KMS-11 (cell line): ENCODE measurements around the gene GRM7.

Experiments used
- H2AFZ ChIP-seq: fragments of 200-600 bp; sonication (generic); 2 replicates; pipeline ENCODE4 v1.6.1; 2016; ENCODE audit warnings: antibody characterized with exemption, mixed run types, low read depth
- H3K27ac ChIP-seq: fragments of 200-600 bp; sonication (generic); 2 replicates; pipeline ENCODE4 v1.6.1; 2016; ENCODE audit warnings: mild to moderate bottlenecking, mixed run types
- H3K27me3 ChIP-seq: fragments of 200-600 bp; sonication (generic); 2 replicates; pipeline ENCODE4 v1.6.1; 2017; ENCODE audit warnings: mild to moderate bottlenecking, low read depth, mixed run types, moderate library complexity; ENCODE audit not compliant: insufficient read depth
- H3K36me3 ChIP-seq: fragments of 200-600 bp; sonication (generic); 2 replicates; pipeline ENCODE4 v1.6.1; 2017; ENCODE audit warnings: mild to moderate bottlenecking, mixed run types; ENCODE audit not compliant: insufficient read depth
- H3K4me1 ChIP-seq: fragments of 200-600 bp; sonication (generic); 2 replicates; pipeline ENCODE4 v1.6.1; 2016; ENCODE audit warnings: mild to moderate bottlenecking, low read depth, mixed run types; ENCODE audit not compliant: poor library complexity, severe bottlenecking
- H3K4me2 ChIP-seq: fragments of 200-600 bp; sonication (generic); 2 replicates; pipeline ENCODE4 v1.7.0; 2016; ENCODE audit warnings: mild to moderate bottlenecking, mixed run types
- H3K4me3 ChIP-seq: fragments of 200-600 bp; sonication (generic); IDR thresholded peaks from 2 replicates; pipeline ENCODE4 v1.6.1; 2017; ENCODE audit warnings: low read depth, low read length, mixed read lengths; ENCODE audit not compliant: insufficient read depth
- H3K79me2 ChIP-seq: fragments of 200-600 bp; sonication (generic); 2 replicates; pipeline ENCODE4 v1.6.1; 2016; ENCODE audit warnings: low read depth, mixed run types; ENCODE audit not compliant: insufficient read depth
- H3K9ac ChIP-seq: fragments of 200-600 bp; sonication (generic); 2 replicates; pipeline ENCODE4 v1.6.1; 2016; ENCODE audit warnings: mild to moderate bottlenecking, mixed run types
- H4K20me1 ChIP-seq: fragments of 200-600 bp; sonication (generic); 2 replicates; pipeline ENCODE4 v1.6.1; 2016; ENCODE audit warnings: mild to moderate bottlenecking, mixed run types; ENCODE audit not compliant: insufficient read depth
- CTCF ChIP-seq: fragments of 200-600 bp; sonication (generic); conservative IDR thresholded peaks from 2 replicates; pipeline ENCODE4 v1.6.1; 2017; ENCODE audit warnings: low read depth, mild to moderate bottlenecking, antibody characterized with exemption, low read length, moderate library complexity, mixed read lengths

GRM7 gene

GRCh38 chr3:7238565-7239295 lies 377.8 kb downstream of the GRM7 start:
- Histone ChIP-seq H3K4me3 (no peak overlapping the region), H2AFZ (no peak overlapping the region)

GRCh38 chr3:7241584-7242302 lies 380.8 kb downstream of the GRM7 start:
- no peak overlapping the region for H2AFZ ChIP-seq
- H3K4me3 ChIP-seq: no peak overlapping the region
- H3K36me3 ChIP-seq: no peaks in the 10 kb centered on the region
- H3K27ac ChIP-seq: no peak overlapping the region
- no peaks in the 10 kb centered on the region for H3K27me3 ChIP-seq
- H3K4me1 ChIP-seq: no peaks in the 10 kb centered on the region
- H3K79me2 ChIP-seq: no peaks in the 10 kb centered on the region
- no peak overlapping the region for H3K9ac ChIP-seq
- TF ChIP-seq CTCF: no peak
- no peaks in the 10 kb centered on the region for H4K20me1 ChIP-seq
- no peak overlapping the region for H3K4me2 ChIP-seq

More at GRCh38 chr3:7238565-7239295, 377.8 kb downstream of the GRM7 start:
- H3K27me3 ChIP-seq: no peaks in the 10 kb centered on the region
- no peak overlapping the region for H3K9ac ChIP-seq
- H3K27ac ChIP-seq: no peak overlapping the region
- TF ChIP-seq CTCF: no peak
- H3K4me2 ChIP-seq: no peak overlapping the region
- no peaks in the 10 kb centered on the region for H4K20me1 ChIP-seq
- no peaks in the 10 kb centered on the region for H3K79me2 ChIP-seq
- H3K36me3 ChIP-seq: no peaks in the 10 kb centered on the region
- H3K4me1 ChIP-seq: no peaks in the 10 kb centered on the region

- Histone ChIP-seq H3K4me2 (no peak overlapping the region), H2AFZ (no peak overlapping the region), H4K20me1 (no peaks in the 10 kb centered on the region)
Observed at GRCh38 chr3:7242303-7242635, 381.4 kb downstream of the GRM7 start.

GRCh38 chr3:7249493-7250076 lies 388.7 kb downstream of the GRM7 start:
- H3K4me2 ChIP-seq: no peak overlapping the region
- H3K27me3 ChIP-seq: no peaks in the 10 kb centered on the region
- no peak for TF ChIP-seq CTCF

More at GRCh38 chr3:7242303-7242635, 381.4 kb downstream of the GRM7 start:
- no peak for TF ChIP-seq CTCF
- Histone ChIP-seq H3K79me2 (no peaks in the 10 kb centered on the region), H3K36me3 (no peaks in the 10 kb centered on the region), H3K4me1 (no peaks in the 10 kb centered on the region), H3K4me3 (no peak overlapping the region), H3K27ac (no peak overlapping the region), H3K9ac (no peak overlapping the region), H3K27me3 (no peaks in the 10 kb centered on the region)

More at GRCh38 chr3:7249493-7250076, 388.7 kb downstream of the GRM7 start:
- Histone ChIP-seq H3K4me1 (no peaks in the 10 kb centered on the region), H3K27ac (no peak overlapping the region), H3K79me2 (no peaks in the 10 kb centered on the region), H3K36me3 (no peaks in the 10 kb centered on the region), H4K20me1 (no peaks in the 10 kb centered on the region), H3K9ac (no peak overlapping the region), H2AFZ (no peak overlapping the region), H3K4me3 (no peak overlapping the region)
